COR-L47 (cell line): ENCODE data around the gene TMEM38A.
"Not testable (repeated sequence)": the region's sequence is repeated elsewhere in the genome, so short reads cannot be mapped to it uniquely, and the experiment has no call there.

ENCODE experiments used
- DNase-seq: peaks from one replicate; lab custom pipeline; 2025; lab: John Stamatoyannopoulos, UW

Gene TMEM38A

DNA sequence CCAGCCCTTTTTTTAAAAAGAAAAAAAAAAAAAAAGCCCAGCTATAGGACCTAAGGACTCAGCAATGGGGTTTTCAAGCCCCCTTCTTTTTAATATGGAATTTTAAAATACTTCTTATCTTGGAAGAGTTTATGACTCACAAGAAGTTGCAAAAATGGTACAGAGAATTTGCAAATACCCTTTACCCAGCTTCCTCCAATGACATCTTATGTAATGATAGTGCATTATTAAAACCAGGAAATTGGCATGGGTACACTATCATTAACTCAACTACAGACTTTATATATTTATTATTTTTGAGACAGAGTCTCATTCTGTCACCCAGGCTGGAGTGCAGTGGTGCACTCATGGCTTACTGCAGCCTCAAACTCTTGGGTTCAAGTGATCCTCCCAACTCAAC lies 16.1 kb downstream of the TMEM38A start:
- no peak for DNase-seq

GRCh38 chr19:16678498-16678897 lies 17.6 kb downstream of the TMEM38A start:
- no peak for DNase-seq

GRCh38 chr19:16679811-16680210 lies 18.9 kb downstream of the TMEM38A start:
- DNase-seq = no peak

DNA sequence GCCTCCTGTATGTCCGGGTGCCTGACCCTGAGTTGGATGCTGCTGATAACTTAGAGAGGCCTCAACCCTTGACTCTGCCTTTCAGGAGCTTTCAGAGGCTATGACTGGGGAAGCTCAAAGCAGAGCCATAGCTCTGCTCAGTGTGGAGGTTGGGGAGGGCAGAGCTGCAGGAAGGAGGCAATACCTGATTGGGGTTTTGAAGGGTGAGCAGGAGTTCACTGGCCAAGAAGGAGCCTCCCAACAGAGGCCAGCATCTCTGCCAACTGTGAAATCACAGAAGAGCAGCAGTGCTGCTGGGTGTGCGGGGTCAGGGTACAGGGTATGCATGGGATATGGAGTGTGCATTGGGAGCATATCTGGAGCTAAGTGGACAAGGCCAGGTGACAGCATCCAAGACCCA lies 21.6 kb downstream of the TMEM38A start:
- no peak for DNase-seq

- DNase-seq = no peak
These were observed 23.3 kb downstream of the TMEM38A start for GRCh38 chr19:16684216-16684615.

GRCh38 chr19:16688084-16688483 lies 27.1 kb downstream of the TMEM38A start:
- DNase-seq = no peak

DNA sequence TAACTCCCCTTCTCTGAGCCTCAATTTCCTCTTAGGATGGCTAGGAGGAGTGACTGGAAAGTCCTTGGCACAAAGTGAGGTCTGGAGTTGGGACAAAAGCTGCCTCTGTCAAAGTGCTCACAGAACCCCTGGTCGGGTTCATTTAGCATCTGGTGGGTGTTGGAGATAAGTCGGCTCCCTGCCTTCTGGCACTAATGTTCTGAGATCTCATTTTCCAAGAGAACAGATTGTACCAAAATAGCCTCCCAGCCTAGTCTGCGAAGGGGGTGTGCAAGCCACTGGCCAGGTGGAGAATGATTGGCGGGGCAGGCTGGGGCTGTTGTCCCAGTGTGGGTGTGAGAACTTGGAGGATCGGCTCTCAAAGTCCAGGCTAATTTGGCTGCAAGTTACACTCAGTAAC lies 38.0 kb downstream of the TMEM38A start:
- DNase-seq = no peak

DNA sequence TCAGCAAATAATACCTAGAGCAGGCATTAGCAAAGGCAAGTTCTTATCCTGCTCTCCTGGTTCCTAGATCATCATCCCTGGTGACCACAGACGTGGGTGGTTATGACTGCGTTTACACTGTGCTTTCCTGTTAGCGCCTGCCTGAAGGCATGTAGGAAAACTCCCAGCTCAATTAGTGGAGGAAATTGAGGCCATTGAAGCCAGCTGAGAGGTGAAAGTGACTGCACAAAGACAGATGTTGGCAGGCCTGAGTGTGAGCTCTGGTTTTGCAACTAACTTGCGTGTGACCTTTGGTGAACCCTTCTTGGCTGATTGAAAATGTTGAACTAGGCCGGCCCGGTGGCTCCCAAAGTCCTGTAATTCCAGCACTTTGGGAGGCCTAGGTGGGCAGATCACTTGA lies 41.2 kb downstream of the TMEM38A start:
- DNase-seq = no peak

- DNase-seq = no peak
These were observed 42.7 kb downstream of the TMEM38A start for GRCh38 chr19:16703677-16704076.

DNA sequence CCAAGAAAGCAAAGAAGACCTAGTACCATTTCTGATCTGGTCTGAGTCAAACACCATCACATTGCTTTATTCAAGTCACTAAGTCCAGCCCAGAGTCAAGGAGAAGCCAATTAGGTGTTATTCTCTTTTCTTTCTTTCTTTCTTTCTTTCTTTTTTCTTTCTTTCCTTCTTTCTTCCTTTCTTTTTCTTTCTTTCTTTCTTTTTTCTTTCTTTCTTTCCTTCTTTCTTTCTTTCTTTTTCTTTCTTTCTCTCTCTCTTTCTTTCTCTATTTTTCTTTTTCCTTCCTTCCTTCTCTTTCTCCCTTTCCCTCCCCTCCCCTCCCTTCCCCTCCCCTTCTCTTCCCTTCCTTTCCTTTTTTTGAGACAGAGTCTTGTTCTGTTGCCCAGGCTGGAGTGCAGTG lies 49.9 kb downstream of the TMEM38A start:
- not testable (repeated sequence) for DNase-seq

GRCh38 chr19:16712295-16712694 lies 51.4 kb downstream of the TMEM38A start:
- not testable (repeated sequence) for DNase-seq

DNA sequence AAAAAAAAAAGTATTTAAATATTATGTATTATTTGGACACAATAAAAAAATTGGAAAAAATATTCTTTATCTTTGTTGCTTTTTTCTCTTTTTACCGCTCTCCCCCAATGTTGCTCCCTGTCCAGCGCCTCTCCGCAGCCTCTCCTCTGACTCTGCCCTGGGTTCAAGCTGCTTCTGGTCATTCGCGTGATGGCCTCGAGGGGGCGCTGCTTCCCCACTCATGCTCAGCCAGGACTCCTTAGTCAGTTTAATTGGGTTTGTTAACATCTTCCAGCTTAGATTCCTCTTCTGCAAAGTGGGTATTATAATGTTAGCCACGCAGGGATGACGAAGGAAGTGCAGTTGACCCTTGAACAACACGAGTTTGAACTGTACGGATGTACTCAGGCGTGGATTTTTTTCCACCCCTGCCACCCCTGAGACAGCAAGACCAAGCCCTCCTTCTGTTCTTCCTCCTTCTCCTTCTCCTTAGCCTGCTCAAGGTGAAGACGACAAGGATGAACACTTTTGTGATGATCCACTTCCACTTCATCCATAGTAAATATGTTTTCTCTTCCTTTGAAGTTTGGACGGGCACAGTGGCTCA lies 53.9 kb downstream of the TMEM38A start:
- no peak for DNase-seq

DNA sequence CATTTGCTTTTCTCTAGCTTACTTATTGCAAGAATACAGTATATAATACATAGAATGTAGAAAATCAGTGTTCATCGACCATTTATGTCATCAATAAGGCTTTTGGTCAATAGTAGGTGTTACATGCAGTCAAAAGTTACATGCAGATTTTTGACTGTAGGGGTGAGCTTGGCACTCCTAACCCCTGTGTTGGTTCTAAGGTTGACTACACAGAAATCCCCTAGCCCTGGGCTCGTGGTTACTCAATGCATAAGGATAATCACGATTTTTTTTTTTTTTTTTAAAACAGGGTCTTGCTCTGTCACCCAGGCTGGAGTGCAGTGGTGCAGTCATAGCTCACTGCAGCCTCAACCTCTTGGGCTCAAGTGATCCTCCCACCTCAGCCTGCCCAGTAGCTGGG lies 54.7 kb downstream of the TMEM38A start:
- no peak for DNase-seq

DNA sequence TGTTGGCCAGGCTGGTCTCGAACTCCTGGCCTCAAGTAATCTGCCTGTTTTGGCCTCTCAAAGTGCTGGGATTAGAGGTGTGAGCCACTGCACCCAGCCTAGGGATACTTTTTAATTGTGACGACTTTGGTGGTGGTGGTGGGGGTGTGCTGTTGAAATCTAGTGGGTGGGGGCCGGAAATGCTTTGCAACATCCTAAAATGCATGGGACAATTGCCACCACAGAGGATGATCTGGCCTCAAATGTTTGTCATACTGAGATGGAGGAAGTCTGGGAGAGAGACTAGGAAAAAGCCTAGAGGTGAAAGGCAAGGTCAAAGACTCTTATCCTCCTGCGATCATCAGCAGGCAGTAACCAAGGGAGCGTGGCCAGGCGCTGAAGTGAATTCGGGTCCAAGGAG lies 60.1 kb downstream of the TMEM38A start:
- DNase-seq = no peak

DNA sequence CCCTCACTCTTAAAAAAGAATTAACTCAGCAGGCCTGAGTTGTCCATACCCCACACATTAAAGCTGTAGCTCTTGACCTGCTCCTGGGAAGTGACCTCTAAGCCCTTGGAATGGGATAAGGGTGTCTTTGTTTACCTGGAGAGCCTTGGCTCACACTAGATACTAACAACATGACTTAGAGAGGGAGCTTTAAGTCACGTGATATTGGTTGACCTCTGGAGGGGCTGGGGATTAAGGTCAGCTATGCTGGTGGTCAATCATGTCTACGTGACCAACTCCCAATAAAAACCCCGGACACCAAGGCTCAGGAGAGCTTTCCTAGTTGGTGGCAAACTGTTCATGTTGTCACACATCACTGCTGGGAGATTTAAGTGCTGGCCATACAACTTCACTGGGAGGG lies 61.7 kb downstream of the TMEM38A start:
- DNase-seq = no peak

- no peak for DNase-seq
These were observed 66.0 kb downstream of the TMEM38A start for GRCh38 chr19:16726916-16727315.

- not testable (repeated sequence) for DNase-seq
These were observed 74.8 kb downstream of the TMEM38A start for GRCh38 chr19:16735650-16736266.

- DNase-seq = no peak
These were observed 75.8 kb downstream of the TMEM38A start for GRCh38 chr19:16736709-16737108.

GRCh38 chr19:16737911-16738310 lies 77.0 kb downstream of the TMEM38A start:
- DNase-seq = peak; percentile 81

DNA sequence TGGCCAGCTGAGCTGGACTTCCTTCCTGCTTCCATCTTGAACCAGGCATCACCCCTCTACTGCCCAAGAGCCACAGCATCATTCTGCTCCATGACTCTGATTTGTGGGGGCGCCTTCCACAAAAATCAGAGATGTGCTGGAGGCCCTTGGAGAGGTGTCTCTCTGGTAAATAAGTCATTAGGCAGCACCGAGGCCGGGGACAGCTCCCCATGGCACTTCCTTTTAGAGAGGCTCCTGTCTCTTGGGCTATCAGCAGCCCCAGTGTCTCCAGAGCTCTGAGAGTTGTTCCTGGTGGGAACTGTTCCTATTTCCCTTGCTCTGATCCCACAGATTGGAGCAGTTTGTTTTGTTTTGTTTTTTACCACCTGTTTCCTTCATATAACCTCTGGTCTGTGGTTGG lies 78.6 kb downstream of the TMEM38A start:
- DNase-seq = no peak
